ENCODE results near the gene RNASE8. TPM values are rescaled to one million over a fixed set of nuclear protein-coding genes. Genes with fewer than 3 reads are reported as not detected.

The RNASE8 gene
- total and polyA plus RNA-seq, 2 of the 8 experiments (the other 6 are each of a cell fraction or from before 2014, with no cell fraction given) = not detected

- H3K9me3 ChIP-seq (ENCODE audit: insufficient read depth in 2 of 2, low read depth in 1 of 2, low read length in 1 of 2) = no peaks in the 10 kb centered on the region
- no peak overlapping the region for H2BK20ac ChIP-seq (ENCODE audit: low read length)
- no peak overlapping the region for H2AFZ ChIP-seq (ENCODE audit: low read length)
- H4K5ac ChIP-seq (ENCODE audit: insufficient read length, low read depth, low read length) = peak overlapping the region; percentile 67
- peak overlapping the region; percentile 14 to 68 (median 50); a peak in 6 of 7 replicates for H3K9ac ChIP-seq (replicated peaks in 1 of 4; ENCODE audit: extremely low read depth in 1 of 4, low read depth in 3 of 4, low read length in 3 of 4)
- peaks cover 21 to 27% (median 25%) of the 10 kb centered on the region in 4 experiments for H3K36me3 ChIP-seq (ENCODE audit: control insufficient read depth in 2 of 4, insufficient read depth in 4 of 4, low read length in 3 of 4)
- H2BK15ac ChIP-seq (ENCODE audit: low read length) = no peak overlapping the region
- H4K20me1 ChIP-seq (replicated peaks in 1 of 2; ENCODE audit: control insufficient read depth in 1 of 2, insufficient read depth in 2 of 2, low read length in 2 of 2) = peaks cover 2 to 5% of the 10 kb centered on the region in 2 experiments
- peak overlapping the region; percentile 97 for H3K18ac ChIP-seq (ENCODE audit: extremely low read depth, low read length)
- peak; percentile 81; the same call in 1 of the 2 replicates for TF ChIP-seq RBBP5 (IDR thresholded peaks at IDR 0.05; ENCODE audit: borderline replicate concordance, low read depth, low read length)
- peak in 1 of 2 experiments; percentile 73; a peak in 1 of 3 replicates for TF ChIP-seq POLR2A (IDR thresholded peaks at IDR 0.05; ENCODE audit: control extremely low read depth in 1 of 2, low read depth in 2 of 2, low read length in 2 of 2)
- TF ChIP-seq TAF1 (IDR thresholded peaks at IDR 0.05; ENCODE audit: low read depth, low read length) = peak; percentile 28; the same call in 1 of the 2 replicates
- peak; percentile 52; the same call in 1 of the 2 replicates for TF ChIP-seq POLR2AphosphoS5 (IDR thresholded peaks at IDR 0.05; ENCODE audit: low read depth, low read length)
- peak; percentile 21 for TF ChIP-seq CTBP2 (IDR thresholded peaks at IDR 0.05; ENCODE audit: borderline replicate concordance, insufficient read depth, insufficient read length, low read length)
- no peak for TF ChIP-seq USF2 (IDR thresholded peaks at IDR 0.05; ENCODE audit: low read length)
- peak; percentile 8 for TF ChIP-seq KDM4A (IDR thresholded peaks at IDR 0.05; ENCODE audit: low read depth, low read length, severe bottlenecking)
- TF ChIP-seq CREB1 (IDR thresholded peaks at IDR 0.05) = no peak
- no peak overlapping the region for H3K14ac ChIP-seq (ENCODE audit: insufficient read length)
- peak overlapping the region; percentile 72 for H3K27ac ChIP-seq (ENCODE audit: low read depth, low read length)
- H4K8ac ChIP-seq (ENCODE audit: extremely low read depth, insufficient read depth, low read length) = 0 out of 2 replicates have a peak overlapping the region, but pooled peaks have one; percentile 73
- no peaks in the 10 kb centered on the region; the same call in 1 of the 2 replicates for H3K79me1 ChIP-seq (ENCODE audit: low read depth, low read length)
- CTCF ChIA-PET (ENCODE audit: partially characterized antibody) = interaction anchor here (0.7 to 6.6 kb wide), 33 partner anchors 9 to 214 kb away, joined by 3 to 110 read pairs (median 6); partner anchors contain the start of genes NDRG2, OR5AU1 and TMEM253
- H3K4me2 ChIP-seq (ENCODE audit: insufficient read depth in 1 of 2, low read depth in 2 of 2, low read length in 2 of 2) = peak overlapping the region; percentile 94 to 96
- DNase-seq (ENCODE audit: low read depth in 1 of 2, low spot score in 2 of 2) (no peak), FAIRE-seq (no peak)
- POLR2A ChIA-PET (ENCODE audit: partially characterized antibody) = interaction anchor here (0.8 to 12.4 kb wide), 23 partner anchors 9 to 198 kb away, joined by 3 to 245 read pairs (median 4); partner anchors contain the start of genes TMEM253 and ZNF219
- H2BK5ac ChIP-seq (ENCODE audit: low read depth, low read length) = peak overlapping the region; percentile 95; the same call in 1 of the 2 replicates
- H2BK120ac ChIP-seq (replicated peaks; ENCODE audit: low read depth, low read length) = peak overlapping the region; percentile 91
- peak overlapping the region; percentile 52 to 98 (median 82) for H3K4me3 ChIP-seq (ENCODE audit: extremely low read depth in 1 of 4, insufficient read depth in 2 of 4, low read depth in 3 of 4, low read length in 4 of 4)
- H3K56ac ChIP-seq (replicated peaks; ENCODE audit: insufficient read length, low read depth, low read length) = peak overlapping the region; percentile 75
- peak overlapping the region; percentile 93 for H4K91ac ChIP-seq (replicated peaks; ENCODE audit: insufficient read length, low read length)
- H3K4ac ChIP-seq (replicated peaks; ENCODE audit: insufficient read length, low read depth, low read length) = peak overlapping the region; percentile 89
- H2AK5ac ChIP-seq (ENCODE audit: low read depth, low read length) = no peak overlapping the region; the same call in 1 of the 2 replicates
- H3K27me3 ChIP-seq (replicated peaks in 1 of 4; ENCODE audit: control insufficient read depth in 3 of 4, extremely low read depth in 1 of 4, insufficient read depth in 3 of 4, low read length in 3 of 4) = peaks cover 0 to 4% (median 0%) of the 10 kb centered on the region in 4 experiments; a peak in 3 of 7 replicates
- 3% methylated on average over 12 of the region's 37 CpGs; no CpG with 5 or more reads in 1 of the 2 experiments for WGBS, 2 experiments (ENCODE audit: extremely low coverage in 1 of 2, insufficient coverage in 1 of 2, insufficient read length in 1 of 2, insufficient replicate concordance in 2 of 2, low coverage in 1 of 2, low lambda C conversion rate in 2 of 2, missing lambda C conversion rate in 1 of 2)
- H2BK12ac ChIP-seq (ENCODE audit: low read depth, low read length) = peak overlapping the region; percentile 92; the same call in 1 of the 2 replicates
- peaks cover 3 to 14% (median 8%) of the 10 kb centered on the region in 4 experiments for H3K4me1 ChIP-seq (replicated peaks in 1 of 4; ENCODE audit: control insufficient read depth in 3 of 4, insufficient read depth in 4 of 4, low read length in 3 of 4)
- H3K79me2 ChIP-seq (ENCODE audit: control insufficient read depth in 1 of 2, insufficient read depth in 2 of 2, low read length in 2 of 2) = peaks cover 0 to 13% of the 10 kb centered on the region in 2 experiments; a peak in 2 of 4 replicates
- peaks cover 25% of the 10 kb centered on the region; the same call in 1 of the 2 replicates for H3K23me2 ChIP-seq (ENCODE audit: low read depth, low read length)
- no peak overlapping the region for H3K23ac ChIP-seq (ENCODE audit: insufficient read length)
Measured at GRCh38 chr14:21071225-21072030, 13.8 kb downstream of the RNASE8 start.
